IMR-90 (cell line): ENCODE results near the gene ZNF200. TPM values are rescaled to one million over a fixed set of nuclear protein-coding genes. Genes with fewer than 3 reads are reported as not detected.

ENCODE experiments used
- ATAC-seq: fragments of 200-7000 bp; cut with Tn5 transposase; 2 replicates; pipeline ENCODE4 v1.9.1; 2020; ENCODE audit warnings: low read depth, mild to moderate bottlenecking, moderate library complexity
- BruUV-seq: library from RNA; stranded (reverse); fragments of 400-500 nt; replicated peaks from 2 replicates; lab custom pipeline; 2021; lab: Mats Ljungman, UMichigan
- CTCF ChIA-PET: fragments of 300-600 bp; formaldehyde crosslinking; extraction: SDS; loops from one replicate; lab custom pipeline; 2021; ENCODE audit warnings: antibody characterized with exemption; lab: Yijun Ruan, JAX
- POLR2A ChIA-PET: fragments of 300-600 bp; sonication (Branson Sonifier 250); formaldehyde crosslinking; loops from one replicate; lab custom pipeline; 2022; ENCODE audit warnings: antibody characterized with exemption; ENCODE audit not compliant: unreplicated experiment; lab: Charles Lee
- DNase-seq: peaks from one replicate; pipeline ENCODE4 v3.0.0; 2013
- H2AFZ ChIP-seq: replicated peaks from 2 replicates; pipeline ENCODE3; 2013; ENCODE audit warnings: low read length, mild to moderate bottlenecking; ENCODE audit not compliant: poor library complexity
- H2AK5ac ChIP-seq: 2 replicates; pipeline ENCODE4 v1.6.1; 2013; ENCODE audit warnings: low read depth, low read length, inconsistent platforms
- H2AK9ac ChIP-seq: replicated peaks from 2 replicates; pipeline ENCODE3; 2013; ENCODE audit warnings: mild to moderate bottlenecking, low read depth, low read length, moderate library complexity; ENCODE audit not compliant: poor library complexity
- H2BK120ac ChIP-seq: 2 replicates; pipeline ENCODE4 v1.6.1; 2013; ENCODE audit warnings: low read depth, low read length, inconsistent platforms
- H2BK15ac ChIP-seq: 3 replicates; pipeline ENCODE4 v1.6.1; 2013; ENCODE audit warnings: low read depth, low read length, inconsistent platforms
- H2BK20ac ChIP-seq: 2 replicates; pipeline ENCODE4 v1.6.1; 2013; ENCODE audit warnings: low read depth, mild to moderate bottlenecking, inconsistent platforms, low read length, moderate library complexity
- H2BK5ac ChIP-seq: 2 replicates; pipeline ENCODE4 v1.6.1; 2013; ENCODE audit warnings: mild to moderate bottlenecking, low read depth, low read length, inconsistent platforms; ENCODE audit not compliant: poor library complexity, severe bottlenecking
- H3K14ac ChIP-seq: replicated peaks from 2 replicates; pipeline ENCODE4 v1.6.1; 2013; ENCODE audit warnings: low read depth, low read length, inconsistent platforms
- H3K18ac ChIP-seq: 2 replicates; pipeline ENCODE4 v1.6.1; 2013; ENCODE audit warnings: low read depth, low read length, control low read depth
- H3K23ac ChIP-seq: 2 replicates; pipeline ENCODE4 v1.6.1; 2013; ENCODE audit warnings: low read depth, low read length, inconsistent platforms
- H3K27ac ChIP-seq: 2 replicates; pipeline ENCODE4 v1.5.1; 2013; ENCODE audit warnings: mild to moderate bottlenecking, control low read depth, low read length; ENCODE audit not compliant: insufficient read depth
- H3K27me3 ChIP-seq: 2 replicates; pipeline ENCODE4 v1.6.1; 2013; ENCODE audit warnings: low read length; ENCODE audit not compliant: control insufficient read depth, insufficient read depth
- H3K36me3 ChIP-seq: 2 replicates; pipeline ENCODE4 v1.6.1; 2013; ENCODE audit warnings: low read length, mixed read lengths; ENCODE audit not compliant: control insufficient read depth, insufficient read depth
- H3K4ac ChIP-seq: 2 replicates; pipeline ENCODE4 v1.6.1; 2013; ENCODE audit warnings: low read depth, low read length, inconsistent platforms
- H3K4me1 ChIP-seq: 2 replicates; pipeline ENCODE4 v1.6.1; 2013; ENCODE audit warnings: low read length, mixed read lengths; ENCODE audit not compliant: control insufficient read depth, insufficient read depth
- H3K4me2 ChIP-seq: 2 replicates; pipeline ENCODE4 v1.6.1; 2013; ENCODE audit warnings: low read depth, mild to moderate bottlenecking, control low read depth, low read length, moderate library complexity
- H3K4me3 ChIP-seq: 2 replicates; pipeline ENCODE4 v1.5.1; 2013; ENCODE audit warnings: low read depth, mild to moderate bottlenecking, control low read depth, low read length, moderate library complexity; ENCODE audit not compliant: insufficient read depth
- H3K56ac ChIP-seq: 2 replicates; pipeline ENCODE4 v1.6.1; 2013; ENCODE audit warnings: low read length, inconsistent platforms; ENCODE audit not compliant: insufficient read depth; ENCODE audit errors: extremely low read depth
- H3K79me1 ChIP-seq, 2 experiments: 2 replicates each; pipeline ENCODE4 v1.6.1; 2013; ENCODE audit warnings: low read length in 2 of 2, inconsistent platforms in 1 of 2, low read depth in 1 of 2
- H3K9ac ChIP-seq: 2 replicates; pipeline ENCODE4 v1.6.1; 2013; ENCODE audit warnings: low read depth, low read length, control low read depth
- H3K9me1 ChIP-seq: 2 replicates; pipeline ENCODE4 v1.6.1; 2013; ENCODE audit warnings: low read length, inconsistent platforms; ENCODE audit not compliant: insufficient read depth
- H3K9me3 ChIP-seq: 2 replicates; pipeline ENCODE4 v1.6.1; 2013; ENCODE audit warnings: low read length; ENCODE audit not compliant: control insufficient read depth, insufficient read depth
- H4K20me1 ChIP-seq: 2 replicates; pipeline ENCODE4 v1.6.1; 2013; ENCODE audit warnings: low read length, inconsistent platforms; ENCODE audit not compliant: insufficient read depth
- H4K5ac ChIP-seq: 2 replicates; pipeline ENCODE4 v1.6.1; 2013; ENCODE audit warnings: mild to moderate bottlenecking, low read depth, low read length, control low read depth
- H4K8ac ChIP-seq, 2 experiments: 2 replicates each; pipeline ENCODE4 v1.6.1; 2013; ENCODE audit warnings: low read depth in 2 of 2, low read length in 2 of 2, control low read depth in 1 of 2, inconsistent platforms in 1 of 2
- H4K91ac ChIP-seq: 2 replicates; pipeline ENCODE4 v1.6.1; 2013; ENCODE audit warnings: low read depth, low read length, inconsistent platforms; ENCODE audit not compliant: insufficient read depth
- CHD1 ChIP-seq: IDR thresholded peaks from 2 replicates; pipeline ENCODE4 v1.6.1; 2012; ENCODE audit warnings: low read depth, low read length, improper control_type of control experiment
- MAFK ChIP-seq: IDR thresholded peaks from 2 replicates; pipeline ENCODE4 v1.6.1; 2012; ENCODE audit warnings: low read depth, low read length, improper control_type of control experiment
- POLR2A ChIP-seq: IDR thresholded peaks from 2 replicates; pipeline ENCODE4 v1.6.1; 2012; ENCODE audit warnings: mild to moderate bottlenecking, low read depth, low read length
- WGBS, 2 experiments: methylation state at CpG; one replicate each; pipeline versions ENCODE4 v1.1.5 to v1.1.7; 2013; ENCODE audit warnings: missing lambda C conversion rate in 2 of 2; ENCODE audit not compliant: insufficient read length in 1 of 2; ENCODE audit errors: extremely low coverage in 2 of 2; 5-methylcytosine and 5-hydroxymethylcytosine counted together
- dilution Hi-C: fragments of 300-500 bp; cut with HindIII; formaldehyde crosslinking; loops from one replicate; pipeline ENCODE4 v1.14.3; 2018; ENCODE audit warnings: low sequenced_read_pairs; ENCODE audit not compliant: unreplicated experiment
- in situ Hi-C: fragments of 300-500 bp; cut with MboI; formaldehyde crosslinking; loops from 3 replicates; pipeline ENCODE4 v1.14.3; 2019; ENCODE audit warnings: low sequenced_read_pairs, inconsistent platforms, mixed read lengths
- intact Hi-C: fragments of 100-400 bp; cut with micrococcal nuclease; formaldehyde crosslinking; loops from 2 replicates; pipeline ENCODE4 v1.10.0; 2022
- polyA plus RNA-seq, 3 experiments: library from polyadenylated mRNA; depleted of rRNA; stranded (reverse); fragments of >200 nt; gene quantifications; 2 replicates each; pipeline ENCODE4 v1.2.3, GENCODE V29; 2012; ENCODE audit warnings: low replicate concordance in 1 of 3
- total RNA-seq: library from RNA; depleted of rRNA; stranded (reverse); fragments of >200 nt; gene quantifications from 2 replicates; pipeline ENCODE4 v1.2.3, GENCODE V29; 2012
- TF ChIP-seq, protein P1 (sequence below): fragments of 150-350 bp; IDR thresholded peaks from 2 replicates; pipeline ENCODE4 v1.6.1; 2017; ENCODE audit warnings: mild to moderate bottlenecking, antibody characterized with exemption, low read length, low read depth
- TF ChIP-seq, protein P2 (sequence below): fragments of 150-350 bp; IDR thresholded peaks from 2 replicates; pipeline ENCODE4 v1.6.1; 2016; ENCODE audit warnings: low read depth, mild to moderate bottlenecking, low read length, moderate library complexity, borderline replicate concordance

ZNF200 gene
- total and polyA plus RNA-seq, 2 of the 4 experiments (the other 2 are of a cell fraction), result 3.7 to 7.5 TPM

DNA sequence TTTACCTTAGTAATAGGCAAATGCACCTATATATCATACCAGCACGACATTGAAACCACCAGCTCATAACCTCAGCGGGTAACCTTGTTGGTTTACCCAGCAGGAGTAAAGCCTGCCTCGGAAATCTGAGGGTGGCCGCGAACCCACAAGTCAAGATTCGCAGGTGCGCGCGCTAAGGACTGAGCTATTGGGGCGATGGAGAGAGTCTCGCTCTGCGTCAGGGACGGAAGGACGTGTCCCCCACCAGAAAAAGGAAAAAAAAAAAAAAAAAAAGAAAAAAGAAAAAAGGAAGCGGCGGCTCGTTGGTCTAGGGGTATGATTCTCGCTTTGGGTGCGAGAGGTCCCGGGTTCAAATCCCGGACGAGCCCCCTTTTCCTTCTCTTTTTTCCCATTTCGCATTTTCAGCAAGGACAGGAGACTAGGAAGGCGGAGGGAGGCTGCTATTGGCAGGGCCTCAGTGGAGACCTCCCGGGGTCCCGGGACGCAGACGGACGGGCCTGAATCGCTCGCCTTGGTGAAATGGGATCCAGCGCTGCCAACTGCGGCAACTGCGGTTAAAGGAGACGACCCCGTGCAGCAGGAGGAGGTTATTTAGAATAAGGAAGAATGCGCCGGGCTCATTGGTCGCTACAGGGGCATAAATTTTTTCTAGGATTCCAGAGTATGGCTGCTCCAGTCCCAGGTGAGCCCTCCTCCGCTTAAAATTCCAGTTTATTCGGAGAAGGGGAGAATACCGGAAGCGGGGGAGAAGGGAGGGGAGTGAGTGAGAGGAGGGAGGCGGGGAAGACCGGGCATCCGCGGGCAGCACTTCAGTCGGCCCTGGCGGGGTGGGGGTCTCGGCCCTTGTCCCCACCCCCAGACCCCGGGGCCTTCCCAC is 46.9 kb downstream of the ZNF200 start, which contains the start of gene OR1F1:
OR1F1 (plus strand) TSS at position 407 of the 877 bp plus-strand sequence.
- H3K36me3 ChIP-seq, result no peaks in the 10 kb centered on the region
- dilution Hi-C loops (no loop called here), in situ Hi-C loops (no loop called here), intact Hi-C loops (loop anchor here (2.0 to 5.0 kb wide), 2 partner anchors 74 to 313 kb away; partner anchors contain the start of gene CLUAP1)
- H2AK9ac ChIP-seq, result peak within 1 kb of the TSS; percentile 75
- H3K4me2 ChIP-seq, result peak within 1 kb of the TSS; percentile 81
- peak within 1 kb of the TSS; percentile 58 for H3K4me3 ChIP-seq
- no peaks in the 10 kb centered on the region for H3K79me1 ChIP-seq
- no peak within 1 kb of the TSS for H2BK20ac ChIP-seq
- H2BK15ac ChIP-seq, result no peak within 1 kb of the TSS; the same call in 2 of the 3 replicates
- ATAC-seq (peak; percentile 7), DNase-seq (peak; percentile 80)
- H2BK120ac ChIP-seq, result no peak within 1 kb of the TSS
- peaks cover 2% of the 10 kb centered on the region for H4K20me1 ChIP-seq
- TF ChIP-seq, protein P1, sequence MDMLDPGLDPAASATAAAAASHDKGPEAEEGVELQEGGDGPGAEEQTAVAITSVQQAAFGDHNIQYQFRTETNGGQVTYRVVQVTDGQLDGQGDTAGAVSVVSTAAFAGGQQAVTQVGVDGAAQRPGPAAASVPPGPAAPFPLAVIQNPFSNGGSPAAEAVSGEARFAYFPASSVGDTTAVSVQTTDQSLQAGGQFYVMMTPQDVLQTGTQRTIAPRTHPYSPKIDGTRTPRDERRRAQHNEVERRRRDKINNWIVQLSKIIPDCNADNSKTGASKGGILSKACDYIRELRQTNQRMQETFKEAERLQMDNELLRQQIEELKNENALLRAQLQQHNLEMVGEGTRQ, result no peak
- TF ChIP-seq, protein P2, sequence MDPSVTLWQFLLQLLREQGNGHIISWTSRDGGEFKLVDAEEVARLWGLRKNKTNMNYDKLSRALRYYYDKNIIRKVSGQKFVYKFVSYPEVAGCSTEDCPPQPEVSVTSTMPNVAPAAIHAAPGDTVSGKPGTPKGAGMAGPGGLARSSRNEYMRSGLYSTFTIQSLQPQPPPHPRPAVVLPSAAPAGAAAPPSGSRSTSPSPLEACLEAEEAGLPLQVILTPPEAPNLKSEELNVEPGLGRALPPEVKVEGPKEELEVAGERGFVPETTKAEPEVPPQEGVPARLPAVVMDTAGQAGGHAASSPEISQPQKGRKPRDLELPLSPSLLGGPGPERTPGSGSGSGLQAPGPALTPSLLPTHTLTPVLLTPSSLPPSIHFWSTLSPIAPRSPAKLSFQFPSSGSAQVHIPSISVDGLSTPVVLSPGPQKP, result no peak
- TF ChIP-seq CHD1 (no peak), POLR2A (no peak), MAFK (no peak)
- peak within 1 kb of the TSS; percentile 82 for H3K23ac ChIP-seq
- no peaks in the 10 kb centered on the region for H3K9me1 ChIP-seq
- peak within 1 kb of the TSS; percentile 14; the same call in 1 of the 2 replicates for H3K27ac ChIP-seq
- POLR2A ChIA-PET, result interaction anchor here (0.5 to 0.6 kb wide), 2 partner anchors 113 to 1139 kb away, joined by 3 to 25 read pairs; no protein-coding TSS in a partner anchor
- WGBS, 2 experiments, result 0% methylated on average over 18 of the region's 51 CpGs; no CpG with 5 or more reads in 1 of the 2 experiments
- CTCF ChIA-PET, result no interaction called here
- H3K14ac ChIP-seq, result no peak within 1 kb of the TSS; the same call in 1 of the 2 replicates
- H3K4me1 ChIP-seq, result peaks cover 2% of the 10 kb centered on the region; the same call in 1 of the 2 replicates
- H3K4ac ChIP-seq, result peak within 1 kb of the TSS; percentile 24; the same call in 1 of the 2 replicates
- H2BK5ac ChIP-seq, result no peak within 1 kb of the TSS
- H4K91ac ChIP-seq, result no peak within 1 kb of the TSS
- peak within 1 kb of the TSS; percentile 13; the same call in 1 of the 2 replicates for H3K56ac ChIP-seq
- peak within 1 kb of the TSS; percentile 99 for H2AFZ ChIP-seq
- peaks cover 3% of the 10 kb centered on the region; the same call in 1 of the 2 replicates for H3K27me3 ChIP-seq
- H4K5ac ChIP-seq, result no peak within 1 kb of the TSS
- peak within 1 kb of the TSS; percentile 55 for H3K9ac ChIP-seq
- H3K9me3 ChIP-seq, result no peaks in the 10 kb centered on the region
- peak within 1 kb of the TSS; percentile 13 to 20; a peak in 3 of 4 replicates for H4K8ac ChIP-seq
- BruUV-seq, result no TSS peak
- H2AK5ac ChIP-seq, result no peak within 1 kb of the TSS
- no peak within 1 kb of the TSS for H3K18ac ChIP-seq
